Measurements from ENCODE around the gene KDM4B.

KDM4B gene

GRCh38 chr19:5103061-5103701 lies 134.3 kb downstream of the KDM4B start:
- H3K4me3 ChIP-seq (ENCODE audit: low read depth, low read length), result no peak overlapping the region

GRCh38 chr19:5103812-5104410 lies 135.0 kb downstream of the KDM4B start:
- H3K4me3 ChIP-seq (ENCODE audit: low read depth, low read length), result no peak overlapping the region

GRCh38 chr19:5104871-5105351 lies 136.0 kb downstream of the KDM4B start:
- no peak overlapping the region for H3K4me3 ChIP-seq (ENCODE audit: low read depth, low read length)

GRCh38 chr19:5106191-5106726 lies 137.3 kb downstream of the KDM4B start:
- no peak overlapping the region for H3K4me3 ChIP-seq (ENCODE audit: low read depth, low read length)

GRCh38 chr19:5106971-5107370 lies 138.1 kb downstream of the KDM4B start:
- H3K4me3 ChIP-seq (ENCODE audit: low read depth, low read length), result no peak overlapping the region

GRCh38 chr19:5107432-5108122 lies 138.7 kb downstream of the KDM4B start:
- H3K4me3 ChIP-seq (ENCODE audit: low read depth, low read length), result no peak overlapping the region

GRCh38 chr19:5108123-5108596 lies 139.2 kb downstream of the KDM4B start:
- H3K4me3 ChIP-seq (ENCODE audit: low read depth, low read length), result no peak overlapping the region

GRCh38 chr19:5108866-5109265 lies 140.0 kb downstream of the KDM4B start:
- no peak overlapping the region for H3K4me3 ChIP-seq (ENCODE audit: low read depth, low read length)

GRCh38 chr19:5109560-5109959 lies 140.6 kb downstream of the KDM4B start:
- no peak overlapping the region for H3K4me3 ChIP-seq (ENCODE audit: low read depth, low read length)

- H3K4me3 ChIP-seq (ENCODE audit: low read depth, low read length), result no peak overlapping the region
Observed at GRCh38 chr19:5110546-5110945, 141.6 kb downstream of the KDM4B start.

- no peak overlapping the region for H3K4me3 ChIP-seq (ENCODE audit: low read depth, low read length)
Observed at GRCh38 chr19:5111051-5111450, 142.1 kb downstream of the KDM4B start.

GRCh38 chr19:5112175-5112574 lies 143.3 kb downstream of the KDM4B start:
- no peak overlapping the region for H3K4me3 ChIP-seq (ENCODE audit: low read depth, low read length)

- H3K4me3 ChIP-seq (ENCODE audit: low read depth, low read length), result no peak overlapping the region
Observed at GRCh38 chr19:5112681-5113575, 144.0 kb downstream of the KDM4B start.

GRCh38 chr19:5113633-5114586 lies 145.0 kb downstream of the KDM4B start:
- no peak overlapping the region for H3K4me3 ChIP-seq (ENCODE audit: low read depth, low read length)

GRCh38 chr19:5114727-5115126 lies 145.8 kb downstream of the KDM4B start:
- no peak overlapping the region for H3K4me3 ChIP-seq (ENCODE audit: low read depth, low read length)

GRCh38 chr19:5115351-5115750 lies 146.4 kb downstream of the KDM4B start:
- H3K4me3 ChIP-seq (ENCODE audit: low read depth, low read length), result no peak overlapping the region

GRCh38 chr19:5115771-5116202 lies 146.9 kb downstream of the KDM4B start:
- no peak overlapping the region for H3K4me3 ChIP-seq (ENCODE audit: low read depth, low read length)

- no peak overlapping the region for H3K4me3 ChIP-seq (ENCODE audit: low read depth, low read length)
Observed at GRCh38 chr19:5116292-5116691, 147.4 kb downstream of the KDM4B start.

- no peak overlapping the region for H3K4me3 ChIP-seq (ENCODE audit: low read depth, low read length)
Observed at GRCh38 chr19:5117421-5117820, 148.5 kb downstream of the KDM4B start.

GRCh38 chr19:5118026-5118425 lies 149.1 kb downstream of the KDM4B start:
- H3K4me3 ChIP-seq (ENCODE audit: low read depth, low read length), result no peak overlapping the region
